Measurements from ENCODE around the gene GRAP2. TPM values are rescaled to one million over a fixed set of nuclear protein-coding genes. Genes with fewer than 3 reads are reported as not detected.

Gene GRAP2
- total RNA-seq, 1 donor = under 0.01 TPM

DNA sequence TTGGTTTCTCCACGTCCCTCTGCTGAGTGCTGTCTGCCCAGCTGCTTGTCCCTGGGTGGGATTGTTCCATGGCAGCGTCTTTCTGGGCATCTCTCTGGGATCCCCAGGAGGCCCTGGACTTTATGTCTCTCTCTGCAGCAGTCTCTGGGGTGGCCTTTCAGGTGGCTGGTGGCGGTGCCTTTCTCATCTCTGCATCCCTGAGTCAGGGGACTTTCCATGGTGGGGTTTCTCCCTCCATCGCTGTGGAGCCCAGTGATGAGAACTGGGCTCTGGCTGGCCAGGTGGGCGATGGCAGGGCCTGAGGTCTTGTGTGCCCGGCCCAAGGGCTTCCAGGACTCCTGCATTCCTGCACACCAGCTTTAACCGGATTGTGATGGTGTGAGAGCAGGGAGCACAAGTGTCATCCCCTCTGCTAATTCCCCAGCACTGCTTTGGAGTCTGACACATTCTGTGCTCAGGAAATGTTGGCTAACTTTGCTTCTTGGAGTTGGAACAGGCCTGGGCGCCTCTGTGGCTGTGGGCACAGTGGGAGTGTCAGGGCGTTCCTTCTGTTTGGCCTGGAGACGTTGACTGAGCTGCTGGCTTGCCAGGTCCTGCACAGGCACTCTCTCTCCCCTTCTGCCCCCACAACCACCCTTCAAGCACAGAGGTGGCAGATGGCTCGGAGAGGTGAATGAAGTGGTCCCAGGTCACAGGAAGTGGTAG is 121.8 kb downstream of the GRAP2 start:
- H3K4me3 ChIP-seq (ENCODE audit: low read depth, low read length) = no peak overlapping the region
- TF ChIP-seq, protein P1, sequence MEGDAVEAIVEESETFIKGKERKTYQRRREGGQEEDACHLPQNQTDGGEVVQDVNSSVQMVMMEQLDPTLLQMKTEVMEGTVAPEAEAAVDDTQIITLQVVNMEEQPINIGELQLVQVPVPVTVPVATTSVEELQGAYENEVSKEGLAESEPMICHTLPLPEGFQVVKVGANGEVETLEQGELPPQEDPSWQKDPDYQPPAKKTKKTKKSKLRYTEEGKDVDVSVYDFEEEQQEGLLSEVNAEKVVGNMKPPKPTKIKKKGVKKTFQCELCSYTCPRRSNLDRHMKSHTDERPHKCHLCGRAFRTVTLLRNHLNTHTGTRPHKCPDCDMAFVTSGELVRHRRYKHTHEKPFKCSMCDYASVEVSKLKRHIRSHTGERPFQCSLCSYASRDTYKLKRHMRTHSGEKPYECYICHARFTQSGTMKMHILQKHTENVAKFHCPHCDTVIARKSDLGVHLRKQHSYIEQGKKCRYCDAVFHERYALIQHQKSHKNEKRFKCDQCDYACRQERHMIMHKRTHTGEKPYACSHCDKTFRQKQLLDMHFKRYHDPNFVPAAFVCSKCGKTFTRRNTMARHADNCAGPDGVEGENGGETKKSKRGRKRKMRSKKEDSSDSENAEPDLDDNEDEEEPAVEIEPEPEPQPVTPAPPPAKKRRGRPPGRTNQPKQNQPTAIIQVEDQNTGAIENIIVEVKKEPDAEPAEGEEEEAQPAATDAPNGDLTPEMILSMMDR (IDR thresholded peaks at IDR 0.05; ENCODE audit: insufficient read depth, low read depth, low read length) = no peak
- DNase-seq (ENCODE audit: low read depth) = no peak

Small RNA genes lying within 50 kb of the gene (small RNA-seq; reads per million reads assigned to genes)
- not detected for gene RN7SKP210

Other genes with a start within 250 kb of the GRAP2 start
- not detected in 2 replicates for gene ENTHD1, start 7.3 kb upstream of the GRAP2 start, total RNA-seq
- gene TMA7B, start 59.3 kb downstream of the GRAP2 start, total RNA-seq = not detected in 2 replicates
- gene FAM83F, start 93.9 kb downstream of the GRAP2 start, total RNA-seq = not detected in 2 replicates

Data from fibroblast of villous mesenchyme (primary cell).